ENCODE measurements around the gene CPNE8. TPM values are rescaled to one million over a fixed set of nuclear protein-coding genes. Genes with fewer than 3 reads are reported as not detected.

Gene CPNE8
- total RNA-seq, 2 experiments from 2014 or later: 2.4 to 3.9 TPM

GRCh38 chr12:38838056-38838850, 67.1 kb downstream of the CPNE8 start:
- CTCF ChIA-PET: no interaction called here
- no peaks in the 10 kb centered on the region for H3K36me3 Mint-ChIP-seq
- no peak overlapping the region for H3K4me3 Mint-ChIP-seq
- H3K27me3 Mint-ChIP-seq: no peaks in the 10 kb centered on the region
- ATAC-seq (no peak), DNase-seq (no peak)
- H3K9me3 Mint-ChIP-seq (ENCODE audit: low read depth): peaks cover 5% of the 10 kb centered on the region
- H3K4me1 Mint-ChIP-seq: no peaks in the 10 kb centered on the region
- H3K27ac Mint-ChIP-seq: no peak overlapping the region

- H3K27me3 Mint-ChIP-seq: no peaks in the 10 kb centered on the region
- CTCF ChIA-PET: no interaction called here
- no peak overlapping the region for H3K4me3 Mint-ChIP-seq
- no peaks in the 10 kb centered on the region for H3K36me3 Mint-ChIP-seq
- no peaks in the 10 kb centered on the region for H3K4me1 Mint-ChIP-seq
- DNase-seq (no peak), ATAC-seq (no peak)
- peaks cover 10% of the 10 kb centered on the region for H3K9me3 Mint-ChIP-seq (ENCODE audit: low read depth)
- H3K27ac Mint-ChIP-seq: no peak overlapping the region
Measured at GRCh38 chr12:38831715-38832114, 73.7 kb downstream of the CPNE8 start.

- CTCF ChIA-PET: no interaction called here
- ATAC-seq (no peak), DNase-seq (no peak)
- no peaks in the 10 kb centered on the region for H3K27me3 Mint-ChIP-seq
- no peak overlapping the region for H3K4me3 Mint-ChIP-seq
- no peaks in the 10 kb centered on the region for H3K4me1 Mint-ChIP-seq
- no peak overlapping the region for H3K27ac Mint-ChIP-seq
- no peaks in the 10 kb centered on the region for H3K36me3 Mint-ChIP-seq
- H3K9me3 Mint-ChIP-seq (ENCODE audit: low read depth): peaks cover 5% of the 10 kb centered on the region
Measured at GRCh38 chr12:38825006-38825405, 80.4 kb downstream of the CPNE8 start.

DNA sequence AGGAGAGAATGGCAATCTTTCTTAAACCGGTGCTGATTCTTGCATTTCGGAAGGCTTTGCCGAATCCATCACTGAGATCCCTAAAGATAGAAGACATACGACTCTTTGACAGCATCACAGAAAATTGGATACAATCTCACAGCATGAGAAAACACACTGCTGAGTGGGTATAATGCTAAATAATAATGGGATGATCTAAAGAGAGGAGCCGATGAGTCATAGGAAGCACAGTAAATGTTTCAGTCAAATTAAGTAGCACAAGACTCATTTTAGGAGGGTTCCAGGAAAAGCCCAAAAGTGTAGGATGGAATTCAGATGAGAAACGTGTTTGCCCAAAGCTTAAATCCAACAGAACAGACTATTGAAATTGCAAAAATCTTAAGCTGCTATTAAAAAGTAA, 81.7 kb downstream of the CPNE8 start:
- H3K27ac Mint-ChIP-seq: no peak overlapping the region
- DNase-seq: no peak
- H3K4me1 Mint-ChIP-seq: no peaks in the 10 kb centered on the region
- no peak overlapping the region for H3K4me3 Mint-ChIP-seq
- H3K36me3 Mint-ChIP-seq: no peaks in the 10 kb centered on the region
- ATAC-seq: no peak
- H3K27me3 Mint-ChIP-seq: no peaks in the 10 kb centered on the region
- CTCF ChIA-PET: no interaction called here
- peaks cover 5% of the 10 kb centered on the region for H3K9me3 Mint-ChIP-seq (ENCODE audit: low read depth)

DNA sequence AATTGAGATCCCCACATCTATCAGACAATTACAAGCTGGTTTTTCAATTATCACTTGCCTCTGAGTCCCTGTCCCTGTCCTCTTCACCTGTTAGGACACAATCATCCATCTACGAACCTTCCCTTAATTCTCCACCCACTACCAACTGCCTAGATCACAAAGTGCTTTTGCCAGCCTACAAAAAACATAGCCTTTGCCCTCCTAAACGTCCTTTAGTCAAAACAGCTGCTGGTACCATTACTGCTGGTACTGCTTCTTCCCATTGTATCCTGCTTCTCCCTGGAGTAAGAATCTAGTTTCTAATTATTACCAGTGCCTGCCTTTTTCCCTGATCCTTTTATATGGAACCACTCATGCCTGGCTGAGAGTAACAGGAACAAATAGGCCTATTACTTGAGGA, 82.1 kb downstream of the CPNE8 start:
- Mint-ChIP-seq H3K27me3 (no peaks in the 10 kb centered on the region), H3K4me1 (no peaks in the 10 kb centered on the region), H3K36me3 (no peaks in the 10 kb centered on the region), H3K27ac (no peak overlapping the region), H3K9me3 (ENCODE audit: low read depth) (peaks cover 5% of the 10 kb centered on the region), H3K4me3 (no peak overlapping the region)
- ATAC-seq (no peak), DNase-seq (no peak)
- CTCF ChIA-PET: no interaction called here

GRCh38 chr12:38817942-38818341, 87.4 kb downstream of the CPNE8 start:
- Mint-ChIP-seq H3K4me1 (no peaks in the 10 kb centered on the region), H3K4me3 (no peak overlapping the region), H3K27ac (no peak overlapping the region), H3K9me3 (ENCODE audit: low read depth) (peaks cover 2% of the 10 kb centered on the region), H3K27me3 (no peaks in the 10 kb centered on the region), H3K36me3 (no peaks in the 10 kb centered on the region)
- no peak for DNase-seq
- CTCF ChIA-PET: no interaction called here
- ATAC-seq: no peak

DNA sequence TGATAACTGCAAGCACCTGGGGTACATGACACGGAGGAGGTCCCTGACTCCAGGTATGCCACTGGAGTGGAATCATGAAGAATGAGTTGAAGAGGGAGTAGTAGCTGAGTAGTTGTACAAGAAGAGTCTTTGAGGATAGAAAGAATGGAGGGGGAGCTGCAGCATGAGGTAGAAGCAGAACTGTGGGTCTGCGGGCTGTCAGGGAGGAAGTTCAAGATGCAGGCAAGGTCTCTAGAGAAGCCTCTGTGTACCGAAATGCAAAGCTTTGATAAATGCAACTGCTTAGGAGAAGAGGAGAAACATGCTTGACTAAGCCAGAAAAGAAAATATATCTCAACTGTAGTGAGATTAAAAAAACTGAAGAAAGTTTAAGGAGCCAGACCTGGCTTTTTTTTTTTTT, 91.5 kb downstream of the CPNE8 start:
- no peak overlapping the region for H3K27ac Mint-ChIP-seq
- peaks cover 11% of the 10 kb centered on the region for H3K9me3 Mint-ChIP-seq (ENCODE audit: low read depth)

GRCh38 chr12:38811814-38812356, 93.5 kb downstream of the CPNE8 start:
- Mint-ChIP-seq H3K4me1 (no peaks in the 10 kb centered on the region), H3K27ac (no peak overlapping the region), H3K36me3 (peaks cover 2% of the 10 kb centered on the region), H3K9me3 (ENCODE audit: low read depth) (peaks cover 11% of the 10 kb centered on the region), H3K4me3 (no peak overlapping the region), H3K27me3 (no peaks in the 10 kb centered on the region)
- CTCF ChIA-PET: no interaction called here
- no peak for DNase-seq
- no peak for ATAC-seq

More for the DNA sequence above, 91.5 kb downstream of the CPNE8 start:
- Mint-ChIP-seq H3K4me3 (no peak overlapping the region), H3K27me3 (no peaks in the 10 kb centered on the region), H3K36me3 (peaks cover 2% of the 10 kb centered on the region), H3K4me1 (no peaks in the 10 kb centered on the region)
- CTCF ChIA-PET: no interaction called here
- ATAC-seq: no peak
- DNase-seq: no peak

DNA sequence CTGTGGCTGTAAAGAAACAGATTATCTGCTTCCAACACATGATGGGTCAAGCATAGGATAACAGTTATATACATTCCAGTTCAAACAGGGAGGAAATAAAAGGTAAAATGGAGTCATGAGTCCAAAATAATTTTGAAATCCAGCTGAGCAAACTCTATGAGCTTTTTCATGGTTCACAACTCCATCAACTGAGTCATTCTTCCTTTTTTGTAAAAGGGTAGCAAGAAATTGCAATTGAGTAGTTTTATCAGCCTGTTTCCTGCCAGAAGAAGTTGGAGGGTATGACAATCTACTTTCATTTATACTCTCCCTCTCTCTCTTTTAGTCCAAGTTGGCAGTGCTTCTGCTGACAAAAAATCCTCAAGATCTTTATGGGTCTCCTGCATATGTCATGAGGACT, 95.6 kb downstream of the CPNE8 start:
- CTCF ChIA-PET: no interaction called here
- Mint-ChIP-seq H3K4me1 (no peaks in the 10 kb centered on the region), H3K36me3 (peaks cover 2% of the 10 kb centered on the region), H3K27ac (no peak overlapping the region), H3K4me3 (no peak overlapping the region), H3K27me3 (no peaks in the 10 kb centered on the region), H3K9me3 (ENCODE audit: low read depth) (peaks cover 11% of the 10 kb centered on the region)
- ATAC-seq: no peak
- no peak for DNase-seq

- no peaks in the 10 kb centered on the region for H3K4me1 Mint-ChIP-seq
- peaks cover 16% of the 10 kb centered on the region for H3K9me3 Mint-ChIP-seq (ENCODE audit: low read depth)
- CTCF ChIA-PET: no interaction called here
Measured at GRCh38 chr12:38788106-38788505, 117.3 kb downstream of the CPNE8 start.

GRCh38 chr12:38785381-38785780, 120.0 kb downstream of the CPNE8 start:
- ATAC-seq: no peak
- CTCF ChIA-PET: no interaction called here

More at GRCh38 chr12:38788106-38788505, 117.3 kb downstream of the CPNE8 start:
- H3K4me3 Mint-ChIP-seq: no peak overlapping the region
- H3K36me3 Mint-ChIP-seq: no peaks in the 10 kb centered on the region
- DNase-seq: no peak
- H3K27me3 Mint-ChIP-seq: no peaks in the 10 kb centered on the region
- no peak overlapping the region for H3K27ac Mint-ChIP-seq
- no peak for ATAC-seq

GRCh38 chr12:38783304-38783703, 122.1 kb downstream of the CPNE8 start:
- CTCF ChIA-PET: no interaction called here
- DNase-seq: no peak
- no peak overlapping the region for H3K4me3 Mint-ChIP-seq

More at GRCh38 chr12:38785381-38785780, 120.0 kb downstream of the CPNE8 start:
- no peaks in the 10 kb centered on the region for H3K27me3 Mint-ChIP-seq
- H3K4me3 Mint-ChIP-seq: no peak overlapping the region
- peaks cover 18% of the 10 kb centered on the region for H3K9me3 Mint-ChIP-seq (ENCODE audit: low read depth)
- H3K36me3 Mint-ChIP-seq: no peaks in the 10 kb centered on the region
- H3K4me1 Mint-ChIP-seq: no peaks in the 10 kb centered on the region
- no peak overlapping the region for H3K27ac Mint-ChIP-seq
- DNase-seq: no peak

DNA sequence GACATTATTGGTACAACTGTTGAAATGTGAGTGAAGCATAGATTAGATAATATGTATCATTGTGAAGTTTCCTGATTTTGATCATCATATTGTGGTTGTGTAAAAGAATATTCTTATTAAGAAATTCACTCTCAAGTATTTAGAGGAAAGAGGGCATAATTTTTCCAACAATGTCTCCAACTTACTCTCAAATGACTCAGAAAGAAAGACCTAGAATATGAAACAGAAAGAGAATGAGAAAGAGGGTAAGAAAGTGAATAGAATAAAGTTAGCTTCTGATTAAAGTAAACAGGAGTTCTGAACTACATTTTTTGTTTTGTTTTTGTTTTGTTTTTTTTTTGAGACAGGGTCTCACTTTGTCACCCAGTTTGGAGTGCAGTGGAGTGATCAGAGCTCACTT, 123.0 kb downstream of the CPNE8 start:
- DNase-seq (no peak), ATAC-seq (no peak)
- H3K36me3 Mint-ChIP-seq: no peaks in the 10 kb centered on the region
- peaks cover 10% of the 10 kb centered on the region for H3K9me3 Mint-ChIP-seq (ENCODE audit: low read depth)
- no peak overlapping the region for H3K27ac Mint-ChIP-seq
- no peak overlapping the region for H3K4me3 Mint-ChIP-seq
- CTCF ChIA-PET: no interaction called here
- H3K4me1 Mint-ChIP-seq: no peaks in the 10 kb centered on the region
- H3K27me3 Mint-ChIP-seq: no peaks in the 10 kb centered on the region

More at GRCh38 chr12:38783304-38783703, 122.1 kb downstream of the CPNE8 start:
- no peak overlapping the region for H3K27ac Mint-ChIP-seq
- H3K4me1 Mint-ChIP-seq: no peaks in the 10 kb centered on the region
- no peaks in the 10 kb centered on the region for H3K27me3 Mint-ChIP-seq
- no peaks in the 10 kb centered on the region for H3K36me3 Mint-ChIP-seq
- H3K9me3 Mint-ChIP-seq (ENCODE audit: low read depth): peaks cover 16% of the 10 kb centered on the region
- no peak for ATAC-seq

GRCh38 chr12:38776647-38777046, 128.7 kb downstream of the CPNE8 start:
- DNase-seq: no peak
- H3K9me3 Mint-ChIP-seq (ENCODE audit: low read depth): peaks cover 9% of the 10 kb centered on the region
- H3K27ac Mint-ChIP-seq: no peak overlapping the region
- CTCF ChIA-PET: no interaction called here
- H3K27me3 Mint-ChIP-seq: no peaks in the 10 kb centered on the region
- peaks cover 2% of the 10 kb centered on the region for H3K36me3 Mint-ChIP-seq
- no peak for ATAC-seq
- H3K4me1 Mint-ChIP-seq: peaks cover 2% of the 10 kb centered on the region
- no peak overlapping the region for H3K4me3 Mint-ChIP-seq

Measured in activated CD8-positive, alpha-beta memory T cell treated with anti-CD3 and anti-CD28 coated beads, Interleukin-2, amount 10 ng/mL, durations not matched to agents 7 days and 5 days (primary cell).